ENCODE measurements around the gene ENTPD5.

GRCh38 chr14:73935666-73936065 lies 83.4 kb downstream of the ENTPD5 start:
- TF ChIP-seq POLR2AphosphoS5 (IDR thresholded peaks at IDR 0.05; ENCODE audit: borderline replicate concordance, low read depth, low read length) (no peak), EZH2 (IDR thresholded peaks at IDR 0.05) (no peak)
